NCI-H345 treated with DMSO at 0.1 percent for 48 hours (cell line): Measurements from ENCODE around the gene NPAS2.

ENCODE experiments used
- DNase-seq: peaks from one replicate; lab custom pipeline; 2025; ENCODE audit not compliant: unreplicated experiment; lab: John Stamatoyannopoulos, UW

Gene NPAS2

GRCh38 chr2:100905132-100905805 is 85.3 kb downstream of the NPAS2 start:
- DNase-seq, result no peak

- DNase-seq, result no peak
These were observed 86.2 kb downstream of the NPAS2 start for GRCh38 chr2:100906131-100906530.

GRCh38 chr2:100906679-100907078 is 86.7 kb downstream of the NPAS2 start:
- DNase-seq, result no peak

DNA sequence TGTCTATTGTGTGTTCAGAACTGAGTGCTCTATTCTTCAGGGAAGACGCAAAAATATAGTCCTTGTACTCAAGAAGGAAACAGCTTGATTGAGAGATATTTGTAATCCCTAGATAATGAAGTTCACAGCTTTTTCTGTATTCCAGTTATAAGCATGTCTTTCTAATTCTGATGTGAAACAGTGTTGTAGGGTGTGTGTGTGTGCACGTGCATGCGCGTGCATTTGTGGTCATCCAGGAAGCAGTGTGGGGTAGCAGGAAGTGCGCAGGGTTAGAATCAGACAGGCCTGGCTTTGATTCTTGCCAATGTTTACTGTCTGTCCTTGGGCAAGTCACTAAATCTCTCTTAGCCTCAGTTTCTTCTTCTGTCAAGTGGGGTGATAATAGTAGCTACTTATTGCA is 87.9 kb downstream of the NPAS2 start:
- DNase-seq, result no peak

DNA sequence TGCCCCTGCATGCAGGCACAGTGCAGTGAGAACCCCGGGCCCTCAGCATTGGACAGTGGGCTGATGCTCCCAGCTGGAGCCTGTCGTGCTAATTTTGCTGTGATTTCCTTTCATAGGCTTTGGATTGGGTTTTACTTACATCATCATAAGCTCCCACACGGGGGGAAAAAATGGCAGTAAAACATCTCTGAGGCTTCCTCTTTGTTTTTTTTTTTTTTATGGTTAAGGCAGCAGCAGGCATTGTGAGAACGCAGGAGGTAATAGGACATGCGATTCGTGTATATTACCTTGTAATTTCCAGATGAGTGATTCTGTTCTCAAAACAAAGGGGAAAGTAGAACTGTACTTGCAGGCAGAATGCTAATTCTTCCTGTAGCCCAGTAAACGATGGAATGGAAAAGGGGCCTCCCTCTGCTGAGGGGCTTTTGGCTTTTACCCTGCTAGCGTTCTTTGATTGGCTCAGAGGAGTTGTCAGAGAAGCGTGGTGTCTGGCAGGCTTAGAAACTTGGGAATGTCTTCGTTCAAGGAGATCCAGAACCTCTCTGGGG is 89.7 kb downstream of the NPAS2 start:
- DNase-seq, result no peak

- no peak for DNase-seq
These were observed 90.2 kb downstream of the NPAS2 start for GRCh38 chr2:100910111-100910510.

DNA sequence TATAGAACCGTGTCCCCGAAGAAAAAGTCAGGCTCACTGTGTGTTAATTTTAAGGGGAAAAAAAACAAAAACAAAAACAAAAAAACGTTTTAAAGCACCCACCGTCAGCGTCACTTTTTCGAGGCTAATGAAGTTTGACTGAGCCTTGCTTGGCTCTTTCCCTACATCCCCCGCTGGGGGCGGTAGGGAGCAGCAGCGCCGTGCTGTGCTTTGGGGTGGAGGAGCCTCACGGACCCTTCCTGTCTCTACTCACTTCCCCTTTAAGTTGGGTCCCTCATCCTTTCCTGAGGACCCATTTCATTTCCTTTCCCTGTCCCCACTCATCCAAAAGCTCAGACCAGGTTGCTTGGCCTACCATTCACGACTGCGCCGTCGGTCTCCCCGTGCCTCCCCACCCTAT is 99.4 kb downstream of the NPAS2 start:
- DNase-seq, result no peak

DNA sequence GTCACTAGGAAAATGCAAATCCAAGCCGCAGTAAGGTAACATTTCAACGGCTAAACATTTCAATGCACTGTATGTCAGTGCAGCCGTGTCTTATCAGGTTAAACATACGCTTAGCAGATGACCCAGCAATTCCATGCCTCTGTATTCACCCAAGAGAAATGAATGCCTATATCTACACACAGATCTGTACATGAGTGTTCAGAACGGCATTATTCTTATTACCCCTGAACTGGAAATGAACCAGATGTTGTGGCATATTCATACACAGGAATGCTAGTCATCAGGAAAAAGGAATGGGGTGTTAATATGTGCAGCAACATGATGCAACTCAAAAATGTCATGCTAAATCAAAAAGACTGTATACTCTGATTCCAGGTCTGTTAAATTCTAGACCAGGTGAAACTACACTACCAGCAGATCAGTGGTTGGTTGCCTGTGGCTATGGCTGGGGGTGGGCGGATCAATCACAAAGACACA is 101.8 kb downstream of the NPAS2 start:
- DNase-seq, result no peak

DNA sequence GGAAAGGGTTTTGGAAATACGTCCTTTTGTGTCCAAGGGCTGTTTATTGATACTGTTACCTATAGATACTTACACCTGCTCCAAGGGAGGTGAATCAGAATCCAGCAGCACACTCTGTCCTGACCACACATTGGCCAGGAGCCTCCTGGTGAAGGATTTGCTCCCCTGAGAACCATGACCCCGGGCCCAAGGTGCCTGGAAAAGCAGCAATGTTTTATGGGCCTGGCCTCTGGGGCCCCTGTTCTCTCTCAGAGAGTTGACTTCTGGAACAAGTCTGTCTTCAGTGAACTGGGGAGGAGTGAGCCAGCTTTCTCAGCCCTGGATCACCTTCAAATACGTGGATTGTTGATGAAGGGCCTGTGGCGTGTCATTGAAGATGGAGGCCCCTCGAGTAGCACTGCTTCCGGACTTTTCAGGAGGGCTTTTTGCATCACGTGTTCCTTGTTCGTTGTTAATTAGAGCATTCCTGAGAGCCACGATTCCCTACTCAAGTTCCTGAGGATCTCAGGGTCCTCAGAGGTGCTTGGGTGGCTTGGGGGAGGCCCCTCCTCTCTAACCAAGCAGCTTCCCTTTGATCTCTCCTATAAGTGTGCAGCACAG is 103.6 kb downstream of the NPAS2 start:
- no peak for DNase-seq

DNA sequence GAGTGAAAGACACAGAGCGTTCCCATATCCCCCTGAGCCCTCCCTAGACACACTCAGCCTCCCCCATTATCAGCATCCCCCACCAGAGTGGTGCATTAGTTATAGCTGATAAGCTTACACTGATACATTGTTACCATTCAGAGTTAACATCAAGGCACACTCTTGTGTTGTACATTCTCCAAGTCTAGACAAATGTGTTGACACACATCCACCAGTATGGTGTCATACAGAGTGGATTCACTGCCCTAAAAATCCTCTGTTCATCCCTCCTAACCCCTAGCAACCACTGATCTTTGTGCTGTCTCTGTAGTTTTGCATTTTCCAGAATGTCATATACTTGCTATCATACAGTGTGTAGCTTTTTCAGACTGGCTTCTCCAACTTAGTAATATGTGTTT is 104.2 kb downstream of the NPAS2 start:
- no peak for DNase-seq

DNA sequence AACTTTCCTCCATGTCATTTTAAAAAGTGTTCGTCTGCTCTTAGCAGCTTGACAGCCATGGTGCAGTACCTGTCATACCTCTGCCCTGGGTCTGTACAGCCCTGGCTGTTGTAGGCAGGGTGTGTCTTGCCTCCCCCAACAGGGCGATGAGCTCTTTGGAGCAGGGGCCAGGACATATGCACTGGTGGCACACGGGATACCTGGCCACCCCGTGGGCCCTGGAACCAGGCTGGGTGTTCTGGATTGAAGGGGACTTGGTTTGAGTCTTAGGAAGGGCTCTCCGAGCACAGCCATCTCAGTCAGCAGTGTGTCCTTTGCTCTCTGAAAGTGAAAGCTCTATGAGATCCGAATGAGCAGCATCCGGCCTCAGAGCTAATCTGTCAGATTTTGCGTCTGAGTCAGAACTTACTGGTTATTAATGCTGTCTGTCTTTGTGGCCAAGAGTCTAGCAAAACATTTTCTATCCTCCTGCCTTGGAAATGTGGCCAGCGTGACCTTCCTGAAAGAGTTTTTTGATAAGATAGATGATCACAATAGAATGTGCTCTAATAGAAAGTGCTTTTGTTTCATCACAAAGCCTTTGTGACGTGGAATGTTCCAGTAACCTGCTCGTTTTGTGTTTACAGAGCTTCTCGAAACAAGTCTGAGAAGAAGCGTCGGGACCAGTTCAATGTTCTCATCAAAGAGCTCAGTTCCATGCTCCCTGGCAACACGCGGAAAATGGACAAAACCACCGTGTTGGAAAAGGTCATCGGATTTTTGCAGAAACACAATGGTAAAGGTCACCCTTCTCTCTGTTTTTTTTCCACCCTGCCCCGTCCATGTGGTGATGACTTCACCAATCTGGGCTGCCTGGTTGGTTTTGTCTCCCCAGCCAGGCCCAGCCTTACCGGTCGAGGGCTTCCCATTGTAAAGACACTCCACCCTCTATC is 104.8 kb downstream of the NPAS2 start:
- DNase-seq, result no peak

DNA sequence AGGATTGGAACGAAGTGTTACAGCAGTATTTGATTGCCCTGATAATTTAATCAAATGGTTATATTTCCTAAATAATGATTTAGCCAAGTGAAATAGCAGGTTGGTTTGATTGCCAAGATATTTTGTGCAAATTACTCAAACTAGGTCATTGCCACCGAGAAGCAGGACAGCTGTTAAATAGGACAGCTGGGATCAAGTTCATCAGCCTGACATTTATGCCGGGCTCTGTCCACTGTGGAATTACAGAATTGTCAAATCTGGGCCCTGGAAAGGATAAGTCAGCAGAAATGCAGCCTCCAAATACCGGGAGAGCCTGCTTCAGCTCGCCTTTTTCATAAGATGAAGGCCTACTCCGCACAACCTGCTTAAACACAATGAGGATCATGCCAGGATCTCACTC is 108.3 kb downstream of the NPAS2 start:
- no peak for DNase-seq

DNA sequence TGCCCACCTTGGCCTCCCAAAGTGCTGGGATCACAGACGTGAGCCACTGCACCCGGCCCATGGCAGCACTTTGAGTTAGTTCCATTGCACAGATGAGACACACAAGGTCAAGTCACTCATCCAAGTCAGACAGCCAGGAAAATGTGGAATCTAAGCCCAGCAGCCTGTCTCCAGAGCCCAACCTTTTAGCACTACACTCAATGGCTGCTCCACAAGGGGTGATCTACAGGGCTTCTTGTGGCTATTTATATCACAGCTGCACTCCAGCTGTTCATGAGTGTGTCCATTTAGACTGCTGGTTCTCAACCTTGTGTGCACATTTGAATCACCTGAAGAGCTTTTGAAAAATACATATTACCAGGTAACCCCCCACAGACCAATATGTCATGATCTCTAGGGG is 109.2 kb downstream of the NPAS2 start:
- DNase-seq, result no peak

- DNase-seq, result no peak
These were observed 114.8 kb downstream of the NPAS2 start for GRCh38 chr2:100934504-100935371.

GRCh38 chr2:100935372-100935752 is 115.4 kb downstream of the NPAS2 start:
- DNase-seq, result no peak

GRCh38 chr2:100936070-100936741 is 116.3 kb downstream of the NPAS2 start:
- no peak for DNase-seq

DNA sequence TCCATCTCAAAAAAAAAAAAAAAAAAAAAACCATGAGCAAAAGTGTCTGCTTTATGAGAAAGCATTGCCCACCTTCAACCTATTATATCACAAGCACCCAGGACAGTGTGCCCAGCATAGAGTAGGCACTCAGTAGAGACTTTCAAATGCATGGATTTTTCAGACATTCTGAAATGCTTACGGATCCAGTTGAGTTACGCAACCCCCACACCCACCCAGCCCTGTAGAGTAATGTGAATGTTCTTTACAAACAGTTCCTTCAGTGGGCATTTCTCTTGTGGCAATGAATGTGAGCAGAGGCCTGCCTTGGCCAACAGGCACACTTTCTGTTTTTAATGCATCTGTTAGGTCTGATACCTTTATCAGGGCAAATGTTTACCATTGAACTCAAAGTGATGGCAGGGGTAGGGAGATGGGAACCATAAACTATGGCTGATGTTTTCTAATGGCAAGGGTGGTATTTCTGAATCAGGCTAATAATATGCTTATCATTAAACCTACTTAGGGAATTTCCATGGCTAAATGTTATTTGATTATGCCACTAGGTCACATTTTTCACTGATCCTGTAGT is 117.1 kb downstream of the NPAS2 start:
- DNase-seq, result no peak

DNA sequence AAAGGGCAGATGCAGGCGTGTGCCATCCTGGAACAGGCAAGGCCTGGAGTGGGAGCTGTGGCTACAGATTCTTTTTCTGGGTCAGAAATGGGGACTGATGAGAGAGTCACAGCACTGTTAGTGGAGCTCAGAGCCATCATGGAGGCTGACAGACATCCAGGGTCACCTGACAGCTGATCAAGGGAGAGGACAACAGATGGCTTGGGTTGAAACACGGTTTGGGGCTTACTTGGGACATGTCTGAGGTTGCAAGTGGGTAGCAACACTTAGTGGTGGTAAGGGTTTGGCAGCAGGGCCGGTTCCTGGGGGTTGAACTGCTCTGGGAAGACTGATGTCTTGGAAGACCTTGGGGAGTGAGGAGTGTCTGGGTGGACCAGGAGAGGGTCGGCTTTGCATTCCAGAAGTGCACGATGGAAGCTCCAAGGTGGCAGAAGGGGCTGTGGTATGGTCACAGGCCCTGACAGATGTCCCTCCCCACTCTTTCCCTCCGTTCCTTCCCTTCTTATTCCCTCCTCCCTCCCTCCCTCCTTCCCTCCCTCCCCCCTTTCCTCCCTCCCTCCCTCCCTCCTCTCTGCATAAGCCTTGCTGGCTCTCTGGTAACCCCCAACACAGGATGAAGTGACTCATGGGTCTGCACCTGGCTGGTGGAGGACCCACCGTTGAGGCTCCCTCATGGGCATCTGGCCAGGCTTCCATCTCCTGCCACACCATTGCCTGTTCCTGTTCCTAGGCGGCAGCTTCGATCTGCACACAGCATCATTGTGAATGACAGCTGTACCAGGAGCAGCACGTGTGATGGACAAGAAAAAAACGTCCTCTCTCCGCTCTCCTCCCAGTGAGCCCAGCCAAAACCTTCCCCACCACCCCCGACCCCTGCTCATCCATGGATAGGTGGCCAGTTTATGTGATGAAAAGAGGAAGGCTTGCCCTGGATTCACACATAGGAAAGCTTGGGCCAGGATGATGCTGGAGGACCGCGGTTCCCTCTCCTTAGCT is 118.4 kb downstream of the NPAS2 start:
- no peak for DNase-seq

- no peak for DNase-seq
These were observed 119.5 kb downstream of the NPAS2 start for GRCh38 chr2:100939445-100939844.
